HepG2 (cell line): ENCODE results near the gene GNAI2. TPM values are rescaled to one million over a fixed set of nuclear protein-coding genes. Genes with fewer than 3 reads are reported as not detected.
A peak's percentile ranks its signal among the peaks of the same experiment; 100 is the strongest.

Source experiments
- ADNP ChIP-seq: sonication (generic); formaldehyde crosslinking; IDR thresholded peaks from 2 replicates; pipeline ENCODE4 v1.4.0; 2020; ENCODE audit warnings: missing genetic modification reagents
- CCDC6 ChIP-seq: sonication (generic); formaldehyde crosslinking; IDR thresholded peaks from 2 replicates; pipeline ENCODE4 v1.8.1; 2022; ENCODE audit warnings: mild to moderate bottlenecking, missing genetic modification reagents, moderate library complexity
- CEBPB ChIP-seq: IDR thresholded peaks from 2 replicates; pipeline ENCODE4 v1.6.1; 2011; ENCODE audit warnings: low read depth, low read length, improper control_type of control experiment, borderline replicate concordance
- ELK4 ChIP-seq: sonication (generic); formaldehyde crosslinking; IDR thresholded peaks from 2 replicates; pipeline ENCODE4 v1.9.0; 2021; ENCODE audit warnings: missing genetic modification reagents, borderline replicate concordance
- GABPB1 ChIP-seq: IDR thresholded peaks from 2 replicates; pipeline ENCODE4 v1.6.1; 2016; ENCODE audit warnings: mild to moderate bottlenecking, missing genetic modification reagents, moderate library complexity, missing compliant biosample characterization
- HDAC2 ChIP-seq: sonication (generic); formaldehyde crosslinking; IDR thresholded peaks from 2 replicates; pipeline ENCODE4 v1.4.0; 2020; ENCODE audit warnings: missing genetic modification reagents
- HIVEP1 ChIP-seq: sonication (generic); formaldehyde crosslinking; IDR thresholded peaks from 2 replicates; pipeline ENCODE4 v1.4.0; 2020; ENCODE audit warnings: mild to moderate bottlenecking, missing genetic modification reagents
- HNRNPLL ChIP-seq: fragments of 200-400 bp; formaldehyde crosslinking; IDR thresholded peaks from 2 replicates; pipeline ENCODE4 v1.6.1; 2017; ENCODE audit warnings: mild to moderate bottlenecking, low read depth, low read length; ENCODE audit not compliant: poor library complexity, severe bottlenecking
- KDM4B ChIP-seq: sonication (generic); formaldehyde crosslinking; IDR thresholded peaks from 2 replicates; pipeline ENCODE4 v1.4.0; 2020; ENCODE audit warnings: missing genetic modification reagents
- KLF11 ChIP-seq: IDR thresholded peaks from 2 replicates; pipeline ENCODE4 v1.6.1; 2016; ENCODE audit warnings: missing compliant biosample characterization
- NR2F1 ChIP-seq, 2 experiments: fragments of 450-650 bp in 1 of 2; formaldehyde crosslinking in 1 of 2; IDR thresholded peaks; 2 replicates each; pipeline versions ENCODE4 v1.5.0 to v1.6.1; 2016 to 2020; ENCODE audit warnings: mild to moderate bottlenecking in 1 of 2, missing compliant biosample characterization in 1 of 2, missing genetic modification reagents in 1 of 2, moderate library complexity in 1 of 2
- POLR2A ChIP-seq, 2 experiments: IDR thresholded peaks; 2 replicates each; pipeline ENCODE4 v1.6.1; 2011; ENCODE audit warnings: low read depth in 2 of 2, low read length in 2 of 2, mild to moderate bottlenecking in 1 of 2, moderate library complexity in 1 of 2; ENCODE audit not compliant: insufficient read depth in 1 of 2
- TCF7L2 ChIP-seq: IDR thresholded peaks from 2 replicates; pipeline ENCODE4 v1.6.1; 2011; ENCODE audit warnings: mild to moderate bottlenecking, low read depth, low read length, moderate library complexity
- THAP8 ChIP-seq: sonication (generic); formaldehyde crosslinking; IDR thresholded peaks from 2 replicates; pipeline ENCODE4 v1.5.1; 2020; ENCODE audit warnings: missing genetic modification reagents, mild to moderate bottlenecking, borderline replicate concordance
- ZMYM3 ChIP-seq: sonication (generic); formaldehyde crosslinking; IDR thresholded peaks from 2 replicates; pipeline ENCODE4 v1.5.1; 2020; ENCODE audit warnings: mild to moderate bottlenecking, missing genetic modification reagents
- ZNF230 ChIP-seq: sonication (generic); formaldehyde crosslinking; IDR thresholded peaks from 2 replicates; pipeline ENCODE4 v1.4.0; 2020; ENCODE audit warnings: mild to moderate bottlenecking, missing genetic modification reagents
- ZNF260 ChIP-seq: sonication (generic); formaldehyde crosslinking; IDR thresholded peaks from 2 replicates; pipeline ENCODE4 v1.4.0; 2020; ENCODE audit warnings: missing genetic modification reagents, low read depth, mild to moderate bottlenecking, borderline replicate concordance
- ZNF558 ChIP-seq: sonication (generic); formaldehyde crosslinking; IDR thresholded peaks from 2 replicates; pipeline ENCODE4 v1.9.0; 2022; ENCODE audit warnings: mild to moderate bottlenecking, missing genetic modification reagents, borderline replicate concordance
- ZNF629 ChIP-seq: sonication (generic); formaldehyde crosslinking; conservative IDR thresholded peaks from 2 replicates; pipeline ENCODE4 v1.5.0; 2020; ENCODE audit warnings: missing genetic modification reagents
- ZNF674 ChIP-seq: sonication (generic); formaldehyde crosslinking; IDR thresholded peaks from 2 replicates; pipeline ENCODE4 v1.5.0; 2020; ENCODE audit warnings: low read depth, mild to moderate bottlenecking, missing genetic modification reagents
- polyA plus RNA-seq, 8 experiments: library from polyadenylated mRNA; depleted of rRNA in 3 of 8; stranded (reverse) in 7 of 8; unstranded in 1 of 8; fragments of >200 nt; fragmentation: Illumina TruSeq in 4 of 8; extraction: Trizol in 4 of 8; gene quantifications; 2 replicates each; pipeline versions ENCODE4 v1.2.1 to v1.2.3, GENCODE V29; 2011 to 2016; ENCODE audit warnings: low read depth in 4 of 8, missing spikeins in 1 of 8, mixed read lengths in 1 of 8; ENCODE audit not compliant: insufficient read depth in 1 of 8
- total RNA-seq, 5 experiments: library from RNA; depleted of rRNA; stranded (reverse); fragments of >200 nt; fragmentation: Illumina TruSeq; extraction: Trizol; gene quantifications; 2 replicates each; pipeline ENCODE4 v1.2.3, GENCODE V29; 2016; ENCODE audit warnings: low read depth in 1 of 5
- TF ChIP-seq, protein P1 (sequence below): sonication (generic); formaldehyde crosslinking; IDR thresholded peaks from 2 replicates; pipeline ENCODE4 v1.8.1; 2023; ENCODE audit warnings: missing genetic modification reagents, inconsistent platforms, borderline replicate concordance
- TF ChIP-seq, protein P2 (sequence below): sonication (generic); formaldehyde crosslinking; IDR thresholded peaks from 2 replicates; pipeline ENCODE4 v1.4.0; 2020; ENCODE audit warnings: missing genetic modification reagents
- TF ChIP-seq, protein P3 (sequence below): sonication (generic); formaldehyde crosslinking; IDR thresholded peaks from 2 replicates; pipeline ENCODE4 v1.4.0; 2020; ENCODE audit warnings: missing genetic modification reagents

GNAI2 gene
- total and polyA plus RNA-seq, 2 of the 13 experiments (the other 11 are each of a cell fraction or from before 2014, with no cell fraction given): 51.1 to 66.2 TPM

DNA sequence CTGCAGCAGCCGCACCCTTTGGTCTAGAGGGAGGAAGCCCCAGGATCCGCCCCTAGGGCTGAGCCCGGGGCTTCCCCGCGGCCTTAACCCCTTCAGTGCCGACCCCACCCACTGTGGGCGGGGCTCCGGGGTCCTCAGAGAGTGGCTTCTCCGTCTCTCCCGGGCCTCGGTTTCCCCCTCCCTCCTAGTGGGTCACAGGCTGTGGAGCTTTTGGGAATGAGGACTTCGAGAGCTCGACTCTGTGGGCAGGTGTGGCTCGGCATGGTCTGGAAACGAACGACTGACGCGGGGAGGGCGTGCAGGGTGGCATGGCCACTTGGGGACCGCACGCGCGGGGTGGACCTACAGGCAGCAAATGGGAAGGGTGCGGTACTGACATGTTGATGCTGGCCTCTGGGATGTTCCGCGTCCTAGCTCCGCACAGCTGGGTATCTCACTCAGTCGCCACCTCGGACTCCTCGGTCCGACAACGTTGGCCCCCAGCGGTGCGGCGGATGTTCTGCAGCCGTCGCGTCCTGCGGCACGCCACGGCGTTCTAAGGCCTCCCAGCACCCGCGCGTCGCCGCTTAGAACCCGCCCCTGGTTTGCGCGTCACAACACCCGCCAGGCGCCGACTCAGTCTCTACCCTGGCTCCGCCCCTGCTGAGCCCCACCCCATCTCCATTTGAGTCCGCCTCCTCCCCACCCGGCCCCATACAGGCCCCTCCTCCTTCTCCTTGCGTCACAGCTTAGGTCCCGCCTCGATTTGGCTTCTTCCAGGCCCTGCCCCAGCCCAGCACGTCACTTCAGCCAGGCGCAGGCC lies 63.0 kb downstream of the GNAI2 start, which contains the start of the genes HYAL3 and NAA80 (continued):
- TF ChIP-seq TCF7L2 (no peak), ZNF260 (0 out of 2 replicates have a peak, but pooled peaks have one; percentile 37), ZMYM3 (CRISPR knock-in tag) (0 out of 2 replicates have a peak, but pooled peaks have one; percentile 41), KDM4B (CRISPR knock-in tag) (no peak), POLR2A (IDR thresholded peaks at IDR 0.05; ENCODE audit: insufficient read depth in 1 of 2, low read depth in 2 of 2, low read length in 2 of 2) (peak in 1 of 2 experiments; percentile 79; a peak in 2 of 4 replicates), HDAC2 (0 out of 2 replicates have a peak, but pooled peaks have one; percentile 21), KLF11 (CRISPR knock-in tag) (no peak), THAP8 (CRISPR knock-in tag) (0 out of 2 replicates have a peak, but pooled peaks have one; percentile 52), ZNF674 (CRISPR knock-in tag) (no peak), ZNF558 (CRISPR knock-in tag) (peak; percentile 73; the same call in 1 of the 2 replicates), ZNF629 (CRISPR knock-in tag) (no peak), ADNP (CRISPR knock-in tag) (no peak), HNRNPLL (peak; percentile 48), ELK4 (no peak), CCDC6 (CRISPR knock-in tag) (peak; percentile 93; the same call in 1 of the 2 replicates), ZNF230 (CRISPR knock-in tag) (no peak), NR2F1 (CRISPR knock-in tag; IDR thresholded peaks at IDR 0.05) (no peak), HIVEP1 (CRISPR knock-in tag) (peak; percentile 99), GABPB1 (CRISPR knock-in tag) (peak; percentile 81), CEBPB (peak; percentile 74)
- TF ChIP-seq, protein P1, sequence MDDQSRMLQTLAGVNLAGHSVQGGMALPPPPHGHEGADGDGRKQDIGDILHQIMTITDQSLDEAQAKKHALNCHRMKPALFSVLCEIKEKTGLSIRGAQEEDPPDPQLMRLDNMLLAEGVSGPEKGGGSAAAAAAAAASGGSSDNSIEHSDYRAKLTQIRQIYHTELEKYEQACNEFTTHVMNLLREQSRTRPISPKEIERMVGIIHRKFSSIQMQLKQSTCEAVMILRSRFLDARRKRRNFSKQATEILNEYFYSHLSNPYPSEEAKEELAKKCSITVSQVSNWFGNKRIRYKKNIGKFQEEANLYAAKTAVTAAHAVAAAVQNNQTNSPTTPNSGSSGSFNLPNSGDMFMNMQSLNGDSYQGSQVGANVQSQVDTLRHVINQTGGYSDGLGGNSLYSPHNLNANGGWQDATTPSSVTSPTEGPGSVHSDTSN (CRISPR knock-in tag): no peak
- TF ChIP-seq, protein P2, sequence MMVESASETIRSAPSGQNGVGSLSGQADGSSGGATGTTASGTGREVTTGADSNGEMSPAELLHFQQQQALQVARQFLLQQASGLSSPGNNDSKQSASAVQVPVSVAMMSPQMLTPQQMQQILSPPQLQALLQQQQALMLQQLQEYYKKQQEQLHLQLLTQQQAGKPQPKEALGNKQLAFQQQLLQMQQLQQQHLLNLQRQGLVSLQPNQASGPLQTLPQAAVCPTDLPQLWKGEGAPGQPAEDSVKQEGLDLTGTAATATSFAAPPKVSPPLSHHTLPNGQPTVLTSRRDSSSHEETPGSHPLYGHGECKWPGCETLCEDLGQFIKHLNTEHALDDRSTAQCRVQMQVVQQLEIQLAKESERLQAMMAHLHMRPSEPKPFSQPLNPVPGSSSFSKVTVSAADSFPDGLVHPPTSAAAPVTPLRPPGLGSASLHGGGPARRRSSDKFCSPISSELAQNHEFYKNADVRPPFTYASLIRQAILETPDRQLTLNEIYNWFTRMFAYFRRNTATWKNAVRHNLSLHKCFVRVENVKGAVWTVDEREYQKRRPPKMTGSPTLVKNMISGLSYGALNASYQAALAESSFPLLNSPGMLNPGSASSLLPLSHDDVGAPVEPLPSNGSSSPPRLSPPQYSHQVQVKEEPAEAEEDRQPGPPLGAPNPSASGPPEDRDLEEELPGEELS (CRISPR knock-in tag): peak; percentile 23; the same call in 1 of the 2 replicates
- TF ChIP-seq, protein P3, sequence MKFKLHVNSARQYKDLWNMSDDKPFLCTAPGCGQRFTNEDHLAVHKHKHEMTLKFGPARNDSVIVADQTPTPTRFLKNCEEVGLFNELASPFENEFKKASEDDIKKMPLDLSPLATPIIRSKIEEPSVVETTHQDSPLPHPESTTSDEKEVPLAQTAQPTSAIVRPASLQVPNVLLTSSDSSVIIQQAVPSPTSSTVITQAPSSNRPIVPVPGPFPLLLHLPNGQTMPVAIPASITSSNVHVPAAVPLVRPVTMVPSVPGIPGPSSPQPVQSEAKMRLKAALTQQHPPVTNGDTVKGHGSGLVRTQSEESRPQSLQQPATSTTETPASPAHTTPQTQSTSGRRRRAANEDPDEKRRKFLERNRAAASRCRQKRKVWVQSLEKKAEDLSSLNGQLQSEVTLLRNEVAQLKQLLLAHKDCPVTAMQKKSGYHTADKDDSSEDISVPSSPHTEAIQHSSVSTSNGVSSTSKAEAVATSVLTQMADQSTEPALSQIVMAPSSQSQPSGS (CRISPR knock-in tag): no peak
